Fibroblast of mammary gland (primary cell): ENCODE measurements around the gene AKAP6.
"Not testable (repeated sequence)": the region's sequence is repeated elsewhere in the genome, so short reads cannot be mapped to it uniquely, and the experiment has no call there.

Experiments used
- DNase-seq: peaks from one replicate; pipeline ENCODE4 v3.0.0-alpha.2; 2010; ENCODE audit warnings: low read depth
- H3K4me3 ChIP-seq: 2 replicates; pipeline ENCODE4 v1.5.1; 2011; ENCODE audit warnings: low read depth, mild to moderate bottlenecking, low read length, moderate library complexity; ENCODE audit not compliant: control insufficient read depth
- CTCF ChIP-seq: conservative IDR thresholded peaks from 2 replicates; pipeline ENCODE4 v1.5.1; 2011; ENCODE audit warnings: low read depth, low read length, inconsistent platforms; ENCODE audit not compliant: control insufficient read depth, insufficient read depth

AKAP6 gene

GRCh38 chr14:32786886-32787285 lies 457.8 kb downstream of the AKAP6 start:
- no peak overlapping the region for H3K4me3 ChIP-seq
- no peak for TF ChIP-seq CTCF
- DNase-seq: no peak

- H3K4me3 ChIP-seq, DNase-seq: not testable (repeated sequence)
These were observed 463.9 kb downstream of the AKAP6 start for GRCh38 chr14:32793033-32793432.

GRCh38 chr14:32800320-32800719 lies 471.2 kb downstream of the AKAP6 start:
- TF ChIP-seq CTCF: no peak
- no peak overlapping the region for H3K4me3 ChIP-seq
- no peak for DNase-seq

- no peak for TF ChIP-seq CTCF
- H3K4me3 ChIP-seq: no peak overlapping the region
- DNase-seq: no peak
These were observed 473.2 kb downstream of the AKAP6 start for GRCh38 chr14:32802295-32802694.

GRCh38 chr14:32805979-32806378 lies 476.9 kb downstream of the AKAP6 start:
- no peak for DNase-seq
- no peak overlapping the region for H3K4me3 ChIP-seq
- TF ChIP-seq CTCF: no peak

- peak; percentile 55 for DNase-seq
- no peak for TF ChIP-seq CTCF
- H3K4me3 ChIP-seq: no peak overlapping the region
These were observed 479.5 kb downstream of the AKAP6 start for GRCh38 chr14:32808644-32809043.

- DNase-seq: no peak
- TF ChIP-seq CTCF: no peak
These were observed 480.2 kb downstream of the AKAP6 start for GRCh38 chr14:32809255-32809654.

More at GRCh38 chr14:32809255-32809654, 480.2 kb downstream of the AKAP6 start:
- H3K4me3 ChIP-seq: no peak overlapping the region
